ENCODE results near the gene PLXNA2. TPM values are rescaled to one million over a fixed set of nuclear protein-coding genes. Genes with fewer than 3 reads are reported as not detected.

Gene PLXNA2
- total RNA-seq, 1 donor from 2014 or later = 28.2 TPM

DNA sequence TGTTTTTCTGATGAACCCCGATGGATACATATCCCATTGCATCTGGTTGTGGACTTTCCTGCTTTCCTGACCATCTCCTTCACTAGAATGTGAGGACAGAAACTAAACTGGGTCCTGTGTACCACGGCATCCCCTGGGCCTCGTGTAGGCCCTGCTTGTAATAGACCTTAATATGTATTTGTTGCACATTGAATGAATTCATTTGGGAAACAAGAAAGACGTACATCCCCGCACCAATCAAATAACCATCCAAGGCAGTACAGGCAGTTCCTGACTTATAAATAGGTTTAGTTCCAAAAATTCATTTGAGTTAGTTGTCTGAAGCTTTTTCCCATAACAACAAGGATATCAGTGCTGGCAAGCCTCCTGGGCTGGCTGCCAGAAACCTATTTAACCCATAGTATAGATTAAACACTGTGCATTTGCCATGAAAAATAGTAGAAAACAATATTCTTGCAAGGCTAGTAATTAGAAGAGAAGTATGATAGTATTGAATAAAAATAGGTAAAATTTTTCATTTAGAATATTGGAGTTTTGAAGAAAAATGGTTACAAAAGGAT is 251.4 kb downstream of the PLXNA2 start:
- intact Hi-C loops (cut with DNase I) = no loop called here
- ATAC-seq (no peak), DNase-seq (ENCODE audit: low spot score) (no peak)

DNA sequence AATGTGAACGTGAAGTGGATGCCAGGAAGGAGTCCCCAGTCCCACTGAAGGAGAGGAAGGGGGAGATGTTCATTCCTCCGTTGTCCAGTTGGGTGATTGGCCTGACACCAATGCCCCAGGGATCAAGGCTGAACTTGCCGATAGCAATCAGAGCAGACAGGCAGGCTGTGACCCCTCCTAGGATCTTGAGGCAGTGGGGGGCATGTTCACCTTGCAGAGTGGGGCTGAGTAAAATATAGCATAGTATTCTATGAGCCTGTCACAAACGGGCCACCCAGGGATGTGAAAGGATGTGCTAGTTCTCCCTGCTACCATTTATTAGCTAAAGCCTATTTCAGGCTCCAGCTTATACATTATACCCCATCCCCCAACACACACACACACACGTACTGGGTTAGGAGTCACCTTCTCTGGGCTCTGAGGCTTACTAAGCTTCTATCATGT is 252.6 kb downstream of the PLXNA2 start:
- DNase-seq (ENCODE audit: low spot score) = no peak
- intact Hi-C loops (cut with DNase I) = no loop called here
- no peak for ATAC-seq

DNA sequence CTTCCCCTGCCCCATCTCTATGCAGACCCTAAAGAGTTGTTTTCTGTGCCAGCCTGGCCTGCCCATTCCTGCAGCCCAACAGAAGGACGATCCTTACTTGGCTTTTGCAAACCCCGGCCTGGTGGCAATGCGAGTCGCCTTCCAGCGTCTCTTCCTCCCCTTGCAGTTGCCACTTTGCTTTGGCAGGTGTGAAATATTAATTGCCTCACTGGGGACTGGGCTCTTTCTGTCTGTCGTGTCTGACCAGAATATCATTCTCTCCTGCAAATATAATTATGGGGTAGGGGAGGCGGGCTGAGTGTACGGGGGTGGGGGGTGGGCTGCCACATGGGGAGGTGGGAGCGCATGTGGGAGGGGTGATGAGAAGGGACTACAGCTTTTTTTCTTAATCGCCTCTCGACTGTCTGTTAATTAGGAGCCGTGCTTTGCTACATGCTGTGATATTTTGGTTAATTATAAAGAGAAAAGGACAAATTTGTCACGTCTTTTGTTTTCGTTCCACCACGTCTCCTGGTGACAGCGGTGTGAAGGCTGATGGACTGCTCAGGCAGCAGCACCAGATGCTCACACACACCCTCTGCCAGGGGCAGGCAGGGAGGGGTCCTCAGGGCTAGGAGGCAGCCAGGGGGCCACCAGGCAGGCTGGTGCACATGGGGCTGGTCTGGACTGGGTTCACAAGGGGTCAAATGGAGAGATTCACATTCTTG is 253.2 kb downstream of the PLXNA2 start:
- no peak for DNase-seq (ENCODE audit: low spot score)
- ATAC-seq = no peak
- intact Hi-C loops (cut with DNase I) = no loop called here

DNA sequence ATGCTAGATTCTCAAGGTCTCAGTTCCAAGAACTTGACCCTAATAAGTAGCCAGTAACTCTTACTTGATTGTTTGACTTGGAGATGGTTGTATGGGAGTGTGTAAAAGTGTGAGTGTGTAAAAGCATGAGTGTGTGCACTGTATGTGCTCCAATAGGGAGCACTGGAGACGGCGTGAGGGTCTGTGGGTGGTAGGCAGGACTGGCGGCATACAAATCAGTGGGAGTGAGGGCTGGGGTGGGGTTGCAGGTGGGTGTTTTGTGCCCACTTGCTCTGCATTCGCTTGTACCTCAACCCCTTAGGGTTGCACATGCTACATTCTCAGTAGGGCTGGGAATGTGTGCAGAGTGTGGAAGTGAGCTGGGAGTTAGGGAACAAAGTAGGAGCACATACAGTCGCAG is 253.7 kb downstream of the PLXNA2 start:
- intact Hi-C loops (cut with DNase I) = no loop called here
- DNase-seq (ENCODE audit: low spot score) = no peak
- no peak for ATAC-seq

DNA sequence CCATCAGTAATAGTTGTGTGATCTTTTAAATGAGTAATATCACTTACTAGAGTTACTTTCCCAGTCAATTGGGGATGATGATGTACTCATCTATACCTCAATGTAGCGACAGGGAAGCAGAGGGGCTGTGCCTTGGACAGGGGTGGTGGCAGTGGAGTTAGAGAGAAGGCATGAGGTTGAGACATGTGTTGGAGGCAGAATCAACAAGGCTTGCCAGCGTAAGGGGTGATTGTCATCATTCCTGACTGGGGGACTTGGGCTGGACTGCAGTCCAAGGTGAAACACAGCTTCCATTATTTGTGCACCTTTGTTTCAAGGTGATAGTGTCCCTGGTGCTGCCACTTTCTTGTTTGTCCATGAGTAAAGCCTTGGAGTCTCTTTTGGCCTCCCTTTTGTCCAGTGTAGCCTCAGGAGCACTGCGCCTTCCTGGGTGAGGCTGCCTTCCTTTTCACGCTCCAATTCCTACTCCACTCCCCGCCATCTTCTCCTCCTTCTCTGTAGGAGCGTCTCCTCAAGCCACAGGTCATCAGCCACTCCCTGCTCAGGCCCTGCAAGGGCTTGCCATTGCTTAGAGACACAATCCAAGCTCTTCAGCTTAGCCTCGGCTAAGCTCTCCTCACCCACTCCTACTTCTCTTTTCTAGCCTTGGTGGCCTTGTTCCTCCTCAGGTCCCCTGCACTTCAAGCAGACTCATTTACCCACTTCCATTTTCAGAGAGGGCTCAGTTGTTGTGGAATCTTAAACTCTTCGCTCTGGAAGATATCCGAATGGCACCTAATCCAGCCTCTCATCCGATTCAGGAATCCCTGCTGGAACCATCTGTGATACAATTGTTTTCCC is 255.6 kb downstream of the PLXNA2 start:
- intact Hi-C loops (cut with DNase I) = no loop called here
- no peak for ATAC-seq

DNA sequence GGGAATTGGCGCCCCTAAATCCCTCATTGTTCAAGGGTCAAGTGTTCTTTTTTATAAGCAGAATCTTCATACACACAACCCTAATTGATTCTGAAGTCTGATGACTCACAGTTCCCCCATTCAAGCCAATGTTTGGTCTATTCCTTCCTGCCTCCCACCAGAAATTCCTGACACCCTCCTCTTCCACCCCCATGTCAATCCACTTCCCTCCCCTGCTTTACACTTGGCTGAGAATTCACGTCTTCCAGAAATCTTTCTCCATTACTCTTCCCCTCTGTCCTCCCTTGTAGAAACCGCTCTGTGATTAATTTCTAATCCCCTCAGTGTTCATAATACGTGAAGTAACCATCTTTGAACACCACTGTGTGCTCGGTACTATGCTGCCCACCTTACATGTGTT is 257.0 kb downstream of the PLXNA2 start:
- intact Hi-C loops (cut with DNase I) = no loop called here
- ATAC-seq = no peak
- DNase-seq (ENCODE audit: low spot score) = no peak

More for the DNA sequence above, 255.6 kb downstream of the PLXNA2 start:
- DNase-seq (ENCODE audit: low spot score) = no peak

DNA sequence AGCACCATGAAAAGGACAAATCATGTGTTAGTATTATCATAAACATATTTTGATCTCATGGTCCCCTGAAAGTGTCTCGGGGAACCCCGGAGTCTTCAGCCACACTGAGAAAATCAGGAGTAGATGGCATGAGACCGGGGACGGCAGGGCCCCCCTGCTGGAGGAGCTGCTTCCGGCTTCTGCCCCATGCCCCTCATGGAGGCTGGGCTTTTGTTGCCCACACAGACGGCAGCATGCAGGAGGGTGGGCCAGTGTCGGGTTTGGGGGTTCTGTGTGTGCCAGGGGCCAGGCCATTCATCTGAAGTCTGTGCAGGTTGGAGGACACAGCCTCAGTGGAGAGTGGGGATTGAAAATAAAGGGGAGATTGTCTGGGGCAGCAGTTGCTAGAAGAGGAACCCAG is 258.2 kb downstream of the PLXNA2 start:
- DNase-seq (ENCODE audit: low spot score) (no peak), ATAC-seq (no peak)
- intact Hi-C loops (cut with DNase I) = no loop called here

DNA sequence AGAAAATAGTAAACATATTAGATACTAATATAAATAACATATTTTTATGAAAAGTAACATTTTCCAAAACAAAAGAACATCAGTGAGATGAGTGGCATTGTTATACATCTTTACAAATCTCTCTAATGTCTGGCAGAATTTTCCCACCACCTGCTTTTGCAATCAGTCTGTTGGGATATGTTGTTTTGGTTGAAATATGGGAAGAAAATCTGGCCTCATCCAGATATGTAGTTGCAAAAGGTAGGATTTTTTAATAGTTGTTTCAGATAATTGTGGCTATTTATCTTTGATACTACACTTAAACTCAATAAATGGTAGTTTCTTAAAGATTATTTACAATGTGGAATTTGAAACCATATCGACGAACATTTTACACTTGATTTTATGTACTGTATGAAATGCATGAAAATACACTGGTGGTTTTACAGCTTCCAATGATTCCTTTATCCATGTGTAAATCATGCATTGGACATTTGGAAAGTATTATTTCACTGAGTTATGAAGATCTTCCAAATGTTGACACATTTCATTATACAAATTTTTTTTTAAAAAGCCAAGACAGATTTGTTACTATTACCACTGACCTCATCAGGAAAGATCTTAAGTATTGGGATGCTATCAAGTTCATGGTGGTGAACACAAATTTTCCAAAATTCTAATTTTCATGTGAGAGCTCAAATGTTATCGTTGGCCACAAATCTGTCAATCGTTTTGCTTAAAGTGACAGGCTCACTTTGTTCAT is 259.2 kb downstream of the PLXNA2 start:
- intact Hi-C loops (cut with DNase I) = no loop called here
- DNase-seq (ENCODE audit: low spot score) = no peak

DNA sequence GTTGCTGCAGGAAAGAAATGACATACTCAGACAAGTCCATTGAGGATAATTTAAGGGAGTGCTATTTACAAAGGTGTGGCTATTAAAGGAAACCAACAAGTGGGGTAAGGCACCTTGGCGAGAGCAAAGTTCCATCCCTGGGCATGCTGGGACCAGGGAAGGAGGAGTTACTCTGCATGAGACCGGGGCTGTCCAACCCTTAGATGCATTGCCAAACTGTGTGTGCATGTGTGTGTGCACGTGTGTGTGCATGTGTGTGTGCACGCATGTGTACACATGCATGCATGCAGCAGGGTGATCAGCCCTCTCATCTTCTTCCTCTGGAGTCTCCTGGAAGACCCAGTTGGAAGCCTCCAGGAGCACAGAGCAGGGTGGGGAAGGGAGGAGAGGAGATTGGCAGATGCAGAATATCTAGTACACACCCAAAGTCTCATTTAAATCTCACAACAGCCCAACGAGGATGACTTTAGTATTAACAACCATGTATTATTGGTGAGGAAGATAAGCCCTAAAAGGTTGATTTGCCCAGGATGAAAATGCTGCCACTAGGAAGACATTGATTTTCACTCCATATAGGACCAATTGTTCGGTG is 261.0 kb downstream of the PLXNA2 start:
- intact Hi-C loops (cut with DNase I) = no loop called here
- ATAC-seq (no peak), DNase-seq (ENCODE audit: low spot score) (no peak)

More for the DNA sequence above, 259.2 kb downstream of the PLXNA2 start:
- ATAC-seq = no peak

DNA sequence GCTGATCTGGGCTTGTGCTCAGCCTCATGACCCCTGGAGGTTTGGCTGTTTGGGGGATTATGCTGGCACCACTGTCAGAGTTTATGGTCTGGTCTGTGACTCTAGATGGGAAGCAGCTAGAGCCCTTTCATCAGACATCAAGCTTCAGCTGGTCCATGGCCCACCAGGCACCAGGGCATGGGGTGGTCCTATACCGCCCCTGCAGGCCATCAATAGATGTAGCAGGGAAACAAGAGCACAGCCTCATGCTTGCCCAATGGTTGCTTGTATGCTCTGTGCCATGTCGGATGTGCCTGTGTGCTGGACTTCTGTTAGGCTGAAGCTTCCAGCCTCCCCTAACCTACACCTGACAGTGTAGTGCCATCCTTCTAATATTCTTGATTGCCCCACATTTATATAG is 262.2 kb downstream of the PLXNA2 start:
- intact Hi-C loops (cut with DNase I) = no loop called here
- ATAC-seq = no peak
- DNase-seq (ENCODE audit: low spot score) = no peak

DNA sequence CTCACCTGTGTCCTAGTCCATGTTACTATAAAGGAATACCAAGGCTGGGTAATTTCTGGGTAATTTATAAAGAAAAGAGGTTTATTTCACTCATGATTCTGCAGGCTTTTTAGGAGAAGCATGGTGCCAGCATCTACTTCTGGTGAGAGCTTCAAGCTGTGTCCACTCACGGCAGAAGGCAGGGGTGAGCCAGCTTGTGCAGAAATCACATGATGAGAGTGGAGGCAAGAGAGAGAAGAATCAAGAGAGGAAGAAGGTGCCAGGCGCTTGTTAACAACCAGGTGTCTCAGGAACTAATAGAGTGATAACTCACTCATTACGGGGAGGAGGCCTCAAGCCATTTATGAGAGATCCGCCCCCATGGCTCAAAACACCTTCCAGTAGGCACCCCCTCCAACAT is 265.7 kb downstream of the PLXNA2 start:
- intact Hi-C loops (cut with DNase I) = no loop called here
- no peak for DNase-seq (ENCODE audit: low spot score)
- ATAC-seq = no peak

DNA sequence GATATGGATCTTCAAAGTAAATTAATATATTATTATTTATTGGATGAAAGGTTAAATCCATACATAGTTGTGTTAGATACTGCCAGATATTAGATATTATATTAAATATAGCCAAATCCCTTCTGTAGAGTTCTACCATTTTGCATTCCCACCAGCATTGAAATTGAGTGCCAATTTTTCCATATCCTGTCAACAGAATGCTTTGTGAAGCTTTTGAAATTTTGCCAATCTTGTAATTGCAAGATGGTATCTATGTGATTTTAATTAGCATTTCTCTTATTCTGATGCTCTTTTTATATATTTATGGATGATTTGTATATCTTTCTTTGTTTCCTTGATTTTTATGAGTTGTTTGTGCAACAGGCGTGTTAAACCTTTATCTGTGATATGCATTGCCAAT is 266.3 kb downstream of the PLXNA2 start:
- DNase-seq (ENCODE audit: low spot score) (no peak), ATAC-seq (no peak)
- intact Hi-C loops (cut with DNase I) = no loop called here

DNA sequence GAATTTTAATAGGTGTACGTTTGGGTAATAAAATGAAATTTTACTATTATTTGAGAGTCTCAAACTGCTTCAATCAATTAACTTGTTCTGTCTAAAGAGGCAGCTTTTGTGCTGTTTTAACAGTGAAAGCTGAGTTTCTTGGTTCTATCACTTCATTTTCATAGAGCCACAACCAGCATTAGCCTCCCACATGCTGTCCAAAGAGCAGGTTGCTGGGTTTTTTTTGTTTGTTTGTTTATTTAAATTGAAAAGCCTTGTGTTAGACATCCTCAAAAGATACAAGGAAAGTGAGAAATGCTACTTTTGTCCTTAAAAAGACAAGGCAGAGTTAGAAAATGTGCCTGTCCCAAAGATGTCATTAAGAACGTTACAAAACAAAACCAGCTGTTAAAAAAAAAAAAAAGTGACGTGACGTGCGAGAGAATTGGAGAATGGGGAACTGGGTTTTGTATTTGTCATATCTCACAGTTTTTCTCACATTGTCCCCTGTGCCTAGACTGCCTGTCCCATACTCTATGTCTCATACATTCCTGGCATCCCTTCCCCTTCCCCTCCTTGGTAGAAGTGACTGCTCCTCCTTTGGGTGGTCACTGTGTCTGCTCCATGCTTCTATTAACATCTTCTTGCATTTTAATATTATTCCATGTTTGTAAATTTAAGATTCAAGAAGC is 270.2 kb downstream of the PLXNA2 start:
- intact Hi-C loops (cut with DNase I) = no loop called here
- DNase-seq (ENCODE audit: low spot score) = no peak
- no peak for ATAC-seq

DNA sequence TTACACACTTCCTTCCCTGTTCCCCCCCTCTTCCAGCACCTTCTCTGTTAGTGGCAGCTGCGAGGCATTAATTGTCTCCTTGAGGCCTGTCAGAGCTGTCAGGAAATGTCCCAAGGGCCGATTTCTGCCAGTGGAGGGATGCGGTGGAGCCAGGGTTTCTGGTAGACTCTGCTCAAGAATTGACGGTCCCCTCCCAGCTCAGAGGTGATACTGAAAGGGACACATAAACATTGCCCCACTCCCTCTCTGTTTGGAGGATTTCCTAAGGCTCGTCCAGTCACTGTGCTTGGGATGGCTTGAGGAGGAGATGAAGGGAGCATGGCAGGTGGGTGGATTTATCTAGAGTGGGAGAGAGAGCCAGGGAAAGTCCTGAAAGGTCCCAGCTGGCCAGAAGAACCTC is 271.8 kb downstream of the PLXNA2 start:
- DNase-seq (ENCODE audit: low spot score) (no peak), ATAC-seq (no peak)
- intact Hi-C loops (cut with DNase I) = no loop called here
